ENCODE results near the gene ITPR1. TPM values are rescaled to one million over a fixed set of nuclear protein-coding genes. Genes with fewer than 3 reads are reported as not detected.

ITPR1 gene
- total and polyA plus RNA-seq, 2 experiments from 2014 or later, result 1.4 to 2.5 TPM

GRCh38 chr3:4814904-4815574 lies 321.9 kb downstream of the ITPR1 start:
- Histone ChIP-seq H3K9me2 (ENCODE audit: insufficient read depth) (no peaks in the 10 kb centered on the region), H2AFZ (no peak overlapping the region), H3K4me1 (ENCODE audit: insufficient read depth) (no peaks in the 10 kb centered on the region), H3K27me3 (replicated peaks; ENCODE audit: insufficient read depth) (no peaks in the 10 kb centered on the region), H3K9me3 (ENCODE audit: low read depth) (no peaks in the 10 kb centered on the region), H3K36me3 (ENCODE audit: low read depth) (no peaks in the 10 kb centered on the region), H3K79me2 (ENCODE audit: insufficient read depth) (no peaks in the 10 kb centered on the region), H3K4me2 (ENCODE audit: unreplicated experiment) (no peak overlapping the region), H3K4me3 (no peak overlapping the region), H3K27ac (no peak overlapping the region), H3K9ac (no peak overlapping the region), H4K20me1 (ENCODE audit: insufficient read depth) (no peaks in the 10 kb centered on the region), H3F3A (ENCODE audit: insufficient read depth) (no peaks in the 10 kb centered on the region)
- no peak for DNase-seq
- no peak for TF ChIP-seq EZH2 (IDR thresholded peaks at IDR 0.05; ENCODE audit: insufficient read depth, poor library complexity, severe bottlenecking)
- no peak for TF ChIP-seq EZH2phosphoT487 (IDR thresholded peaks at IDR 0.05; ENCODE audit: insufficient read depth, low read depth)
- in situ Hi-C loops (cut with MboI), result no loop called here
- WGBS, 2 experiments (ENCODE audit: low coverage in 1 of 2, low lambda C conversion rate in 2 of 2, missing lambda C conversion rate in 2 of 2), result 89 to 93% methylated on average over 13 of the region's 13 CpGs

DNA sequence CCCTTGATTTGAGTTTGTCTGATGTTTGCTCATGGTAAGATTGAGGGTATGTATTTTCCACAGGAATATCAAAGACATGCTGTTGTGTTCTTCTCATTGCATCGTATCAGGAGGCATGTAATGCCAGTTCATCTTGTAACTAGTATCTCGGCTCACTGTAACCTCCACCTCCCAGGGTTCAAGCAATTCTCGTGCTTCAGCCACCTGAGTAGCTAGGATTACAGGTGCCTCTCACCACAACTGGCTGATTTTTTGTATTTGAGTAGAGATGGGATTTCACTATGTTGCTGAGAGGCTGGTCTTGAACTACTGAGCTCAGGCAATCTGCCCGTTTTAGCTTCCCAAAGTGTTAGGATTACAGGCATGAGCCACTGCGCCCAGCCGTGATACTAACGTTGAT lies 323.2 kb downstream of the ITPR1 start:
- Histone ChIP-seq H3K4me3 (no peak overlapping the region), H3K9ac (no peak overlapping the region), H2AFZ (no peak overlapping the region), H3K27ac (no peak overlapping the region), H3K79me2 (ENCODE audit: insufficient read depth) (no peaks in the 10 kb centered on the region), H3K9me3 (ENCODE audit: low read depth) (no peaks in the 10 kb centered on the region), H4K20me1 (ENCODE audit: insufficient read depth) (no peaks in the 10 kb centered on the region), H3K4me1 (ENCODE audit: insufficient read depth) (no peaks in the 10 kb centered on the region), H3K27me3 (replicated peaks; ENCODE audit: insufficient read depth) (no peaks in the 10 kb centered on the region), H3F3A (ENCODE audit: insufficient read depth) (no peaks in the 10 kb centered on the region), H3K36me3 (ENCODE audit: low read depth) (no peaks in the 10 kb centered on the region), H3K4me2 (ENCODE audit: unreplicated experiment) (no peak overlapping the region), H3K9me2 (ENCODE audit: insufficient read depth) (no peaks in the 10 kb centered on the region)
- WGBS, 2 experiments (ENCODE audit: low coverage in 1 of 2, low lambda C conversion rate in 2 of 2, missing lambda C conversion rate in 2 of 2), result 81 to 89% methylated on average over 7 of the region's 7 CpGs
- no peak for DNase-seq
- in situ Hi-C loops (cut with MboI), result no loop called here
- TF ChIP-seq EZH2phosphoT487 (IDR thresholded peaks at IDR 0.05; ENCODE audit: insufficient read depth, low read depth) (no peak), EZH2 (IDR thresholded peaks at IDR 0.05; ENCODE audit: insufficient read depth, poor library complexity, severe bottlenecking) (no peak)

DNA sequence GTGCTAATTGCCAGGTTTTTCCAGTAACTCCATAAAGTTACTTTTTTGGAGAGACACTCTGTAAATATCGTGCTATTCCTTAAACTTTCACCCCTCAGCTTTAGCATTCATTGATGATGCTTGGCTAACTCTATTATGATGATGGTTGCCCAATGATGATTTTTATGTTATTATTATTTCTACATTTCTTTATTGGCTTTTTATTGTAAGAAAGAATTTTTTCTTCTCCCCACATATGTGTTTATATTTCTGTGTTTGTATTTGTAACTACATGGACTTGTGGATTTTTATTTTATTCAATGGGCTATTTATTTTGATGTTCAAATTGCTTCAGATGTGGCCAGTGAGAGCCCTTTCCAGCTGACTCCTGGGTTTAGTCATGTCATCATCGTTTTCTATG lies 323.6 kb downstream of the ITPR1 start:
- Histone ChIP-seq H3K4me2 (ENCODE audit: unreplicated experiment) (no peak overlapping the region), H3K9me3 (ENCODE audit: low read depth) (no peaks in the 10 kb centered on the region), H3K9ac (no peak overlapping the region), H3K27ac (no peak overlapping the region), H3K9me2 (ENCODE audit: insufficient read depth) (no peaks in the 10 kb centered on the region), H3K79me2 (ENCODE audit: insufficient read depth) (no peaks in the 10 kb centered on the region), H3K4me1 (ENCODE audit: insufficient read depth) (no peaks in the 10 kb centered on the region), H3K27me3 (replicated peaks; ENCODE audit: insufficient read depth) (no peaks in the 10 kb centered on the region), H2AFZ (no peak overlapping the region), H3K4me3 (no peak overlapping the region), H3K36me3 (ENCODE audit: low read depth) (no peaks in the 10 kb centered on the region), H3F3A (ENCODE audit: insufficient read depth) (no peaks in the 10 kb centered on the region), H4K20me1 (ENCODE audit: insufficient read depth) (no peaks in the 10 kb centered on the region)
- WGBS, 2 experiments (ENCODE audit: low coverage in 1 of 2, low lambda C conversion rate in 2 of 2, missing lambda C conversion rate in 2 of 2), result 69 to 72% methylated on average over 2 of the region's 2 CpGs
- no peak for TF ChIP-seq EZH2 (IDR thresholded peaks at IDR 0.05; ENCODE audit: insufficient read depth, poor library complexity, severe bottlenecking)
- no peak for TF ChIP-seq EZH2phosphoT487 (IDR thresholded peaks at IDR 0.05; ENCODE audit: insufficient read depth, low read depth)
- in situ Hi-C loops (cut with MboI), result no loop called here
- DNase-seq, result no peak

DNA sequence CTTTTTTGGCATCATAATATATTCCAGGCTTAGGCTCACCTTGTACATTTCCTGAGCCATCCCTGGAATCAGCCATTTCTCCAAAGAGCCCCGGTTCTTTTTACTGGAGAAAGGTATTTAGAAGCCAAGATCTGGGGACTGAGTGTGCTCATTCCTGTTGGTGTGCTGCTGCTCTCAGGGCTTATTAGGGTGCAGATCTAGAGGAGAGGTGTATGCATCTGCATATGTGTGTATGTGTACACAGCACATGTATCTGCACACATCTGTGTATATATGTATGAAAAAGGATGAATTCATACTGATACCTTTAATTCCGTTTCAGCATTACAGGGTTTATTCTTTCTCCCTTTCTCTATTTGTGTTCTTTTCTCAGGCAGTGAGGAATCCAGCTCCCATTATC lies 324.0 kb downstream of the ITPR1 start:
- no peaks in the 10 kb centered on the region for H3F3A ChIP-seq (ENCODE audit: insufficient read depth)
- no peaks in the 10 kb centered on the region for H3K9me2 ChIP-seq (ENCODE audit: insufficient read depth)
- H3K4me3 ChIP-seq, result no peak overlapping the region
- no peak overlapping the region for H3K9ac ChIP-seq
- H3K4me1 ChIP-seq (ENCODE audit: insufficient read depth), result no peaks in the 10 kb centered on the region
- DNase-seq, result no peak
- no peaks in the 10 kb centered on the region for H3K27me3 ChIP-seq (replicated peaks; ENCODE audit: insufficient read depth)
- in situ Hi-C loops (cut with MboI), result no loop called here
- H3K36me3 ChIP-seq (ENCODE audit: low read depth), result no peaks in the 10 kb centered on the region
- H3K4me2 ChIP-seq (ENCODE audit: unreplicated experiment), result no peak overlapping the region
- WGBS, 2 experiments (ENCODE audit: low coverage in 1 of 2, low lambda C conversion rate in 2 of 2, missing lambda C conversion rate in 2 of 2), result 57 to 62% methylated on average over 2 of the region's 2 CpGs
- TF ChIP-seq EZH2 (IDR thresholded peaks at IDR 0.05; ENCODE audit: insufficient read depth, poor library complexity, severe bottlenecking), result no peak
- TF ChIP-seq EZH2phosphoT487 (IDR thresholded peaks at IDR 0.05; ENCODE audit: insufficient read depth, low read depth), result no peak
- H3K9me3 ChIP-seq (ENCODE audit: low read depth), result no peaks in the 10 kb centered on the region
- H2AFZ ChIP-seq, result no peak overlapping the region
- H3K79me2 ChIP-seq (ENCODE audit: insufficient read depth), result no peaks in the 10 kb centered on the region
- no peaks in the 10 kb centered on the region for H4K20me1 ChIP-seq (ENCODE audit: insufficient read depth)
- no peak overlapping the region for H3K27ac ChIP-seq
